Calu3 (cell line): ENCODE measurements around the gene ZNF189. TPM values are rescaled to one million over a fixed set of nuclear protein-coding genes. Genes with fewer than 3 reads are reported as not detected.

ENCODE experiments used
- BruUV-seq: library from RNA; stranded (reverse); fragments of 400-500 nt; replicated peaks from 2 replicates; lab custom pipeline; 2021; lab: Mats Ljungman, UMichigan
- CTCF ChIA-PET: fragments of 300-600 bp; sonication (Branson Sonifier 250); formaldehyde crosslinking; loops from one replicate; lab custom pipeline; 2022; ENCODE audit warnings: antibody characterized with exemption; lab: Charles Lee
- DNase-seq: peaks from one replicate; pipeline ENCODE4 v3.0.0; 2022
- H3K27ac Mint-ChIP-seq: one replicate; pipeline ENCODE4 v1.8.0; 2022; ENCODE audit warnings: mixed read lengths; ENCODE audit not compliant: unreplicated experiment
- H3K27me3 Mint-ChIP-seq: one replicate; pipeline ENCODE4 v1.8.0; 2022; ENCODE audit warnings: mixed read lengths; ENCODE audit not compliant: unreplicated experiment
- H3K36me3 Mint-ChIP-seq: one replicate; pipeline ENCODE4 v1.8.0; 2022; ENCODE audit warnings: mild to moderate bottlenecking, moderate library complexity, mixed read lengths; ENCODE audit not compliant: insufficient read depth, unreplicated experiment
- H3K4me1 Mint-ChIP-seq: one replicate; pipeline ENCODE4 v1.8.0; 2022; ENCODE audit warnings: mild to moderate bottlenecking, low read depth, mixed read lengths; ENCODE audit not compliant: unreplicated experiment
- H3K4me3 Mint-ChIP-seq: one replicate; pipeline ENCODE4 v1.8.0; 2022; ENCODE audit warnings: mild to moderate bottlenecking, low read depth, moderate library complexity, mixed read lengths; ENCODE audit not compliant: unreplicated experiment
- H3K9me3 Mint-ChIP-seq: one replicate; pipeline ENCODE4 v1.8.0; 2022; ENCODE audit warnings: low read depth, mixed read lengths; ENCODE audit not compliant: unreplicated experiment
- intact Hi-C: fragments of 100-400 bp; cut with micrococcal nuclease; formaldehyde crosslinking; loops from one replicate; pipeline ENCODE4 v1.10.0; 2022; ENCODE audit not compliant: unreplicated experiment
- total RNA-seq: library from RNA; stranded (reverse); gene quantifications from 2 replicates; pipeline ENCODE4 v1.2.3, GENCODE V29; 2022
- TF ChIP-seq, protein P1 (sequence below): fragments of 200-600 bp; IDR thresholded peaks from one replicate; pipeline ENCODE4 v1.8.0; 2022; ENCODE audit warnings: antibody characterized with exemption; ENCODE audit not compliant: unreplicated experiment

The ZNF189 gene
- total RNA-seq, 1 experiment from 2014 or later: 20.1 TPM

DNA sequence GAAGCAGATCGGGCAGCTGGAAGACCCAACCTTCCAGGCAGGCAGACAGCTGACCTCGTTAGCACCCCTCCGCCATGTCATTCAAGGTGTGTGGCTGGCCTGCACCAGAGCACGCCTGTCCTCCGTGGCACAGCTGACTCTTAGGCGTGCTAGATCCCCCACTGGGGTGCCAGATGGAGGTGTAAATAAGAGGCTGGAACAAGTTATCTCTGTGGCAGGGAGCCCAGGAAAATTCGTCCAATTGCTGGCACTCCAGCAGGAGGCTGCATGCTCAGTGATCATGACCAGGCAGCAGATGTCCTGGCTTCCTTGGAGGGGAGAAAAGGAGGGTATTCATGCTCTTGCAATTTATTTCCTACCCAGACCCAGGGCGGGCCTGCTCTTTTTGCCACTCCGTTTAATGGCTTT lies 44.7 kb downstream of the ZNF189 start:
- intact Hi-C loops: no loop called here
- TF ChIP-seq, protein P1, sequence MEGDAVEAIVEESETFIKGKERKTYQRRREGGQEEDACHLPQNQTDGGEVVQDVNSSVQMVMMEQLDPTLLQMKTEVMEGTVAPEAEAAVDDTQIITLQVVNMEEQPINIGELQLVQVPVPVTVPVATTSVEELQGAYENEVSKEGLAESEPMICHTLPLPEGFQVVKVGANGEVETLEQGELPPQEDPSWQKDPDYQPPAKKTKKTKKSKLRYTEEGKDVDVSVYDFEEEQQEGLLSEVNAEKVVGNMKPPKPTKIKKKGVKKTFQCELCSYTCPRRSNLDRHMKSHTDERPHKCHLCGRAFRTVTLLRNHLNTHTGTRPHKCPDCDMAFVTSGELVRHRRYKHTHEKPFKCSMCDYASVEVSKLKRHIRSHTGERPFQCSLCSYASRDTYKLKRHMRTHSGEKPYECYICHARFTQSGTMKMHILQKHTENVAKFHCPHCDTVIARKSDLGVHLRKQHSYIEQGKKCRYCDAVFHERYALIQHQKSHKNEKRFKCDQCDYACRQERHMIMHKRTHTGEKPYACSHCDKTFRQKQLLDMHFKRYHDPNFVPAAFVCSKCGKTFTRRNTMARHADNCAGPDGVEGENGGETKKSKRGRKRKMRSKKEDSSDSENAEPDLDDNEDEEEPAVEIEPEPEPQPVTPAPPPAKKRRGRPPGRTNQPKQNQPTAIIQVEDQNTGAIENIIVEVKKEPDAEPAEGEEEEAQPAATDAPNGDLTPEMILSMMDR: no peak
- DNase-seq: no peak
- no peaks in the 10 kb centered on the region for H3K9me3 Mint-ChIP-seq
- peaks cover 21% of the 10 kb centered on the region for H3K4me1 Mint-ChIP-seq
- no peak overlapping the region for H3K4me3 Mint-ChIP-seq
- peaks cover 7% of the 10 kb centered on the region for H3K36me3 Mint-ChIP-seq
- no peak overlapping the region for H3K27ac Mint-ChIP-seq
- H3K27me3 Mint-ChIP-seq: no peaks in the 10 kb centered on the region
- no TSS peak for BruUV-seq
- CTCF ChIA-PET: no interaction called here

- Mint-ChIP-seq H3K4me3 (peak overlapping the region; percentile 70), H3K4me1 (peaks cover 28% of the 10 kb centered on the region), H3K27ac (peak overlapping the region; percentile 95), H3K27me3 (no peaks in the 10 kb centered on the region), H3K36me3 (peaks cover 19% of the 10 kb centered on the region), H3K9me3 (no peaks in the 10 kb centered on the region)
- TF ChIP-seq, protein P1: no peak
- DNase-seq: no peak
- no TSS peak for BruUV-seq
- intact Hi-C loops: loop anchor here (5.0 kb wide), 1 partner anchor 128 kb away; no protein-coding TSS in a partner anchor
- CTCF ChIA-PET: interaction anchor here (0.7 to 1.0 kb wide), 2 partner anchors 57 to 897 kb away, joined by 3 read pairs; no protein-coding TSS in a partner anchor
Observed at GRCh38 chr9:101445353-101446029, 46.8 kb downstream of the ZNF189 start.

GRCh38 chr9:101446732-101447131 lies 48.1 kb downstream of the ZNF189 start:
- CTCF ChIA-PET: no interaction called here
- DNase-seq: no peak
- Mint-ChIP-seq H3K9me3 (peaks cover 2% of the 10 kb centered on the region), H3K4me3 (no peak overlapping the region), H3K27ac (no peak overlapping the region), H3K27me3 (no peaks in the 10 kb centered on the region), H3K4me1 (peaks cover 25% of the 10 kb centered on the region), H3K36me3 (peaks cover 19% of the 10 kb centered on the region)
- TF ChIP-seq, protein P1: no peak
- no TSS peak for BruUV-seq
- intact Hi-C loops: loop anchor here (5.0 kb wide), 1 partner anchor 129 kb away; no protein-coding TSS in a partner anchor

GRCh38 chr9:101448680-101449070 lies 50.0 kb downstream of the ZNF189 start:
- CTCF ChIA-PET: interaction anchor here (0.6 to 1.5 kb wide), 11 partner anchors 10 to 137 kb away, joined by 3 to 21 read pairs (median 5); partner anchors contain the start of genes MRPL50, RNF20 and ZNF189
- H3K36me3 Mint-ChIP-seq: peaks cover 19% of the 10 kb centered on the region
- peaks cover 2% of the 10 kb centered on the region for H3K9me3 Mint-ChIP-seq
- DNase-seq: no peak
- BruUV-seq: no TSS peak
- peaks cover 21% of the 10 kb centered on the region for H3K4me1 Mint-ChIP-seq
- H3K27ac Mint-ChIP-seq: peak overlapping the region; percentile 78
- intact Hi-C loops: loop anchor here (2.0 to 5.0 kb wide), 2 partner anchors 50 to 131 kb away; partner anchors contain the start of genes MRPL50 and ZNF189
- H3K27me3 Mint-ChIP-seq: no peaks in the 10 kb centered on the region
- TF ChIP-seq, protein P1: no peak
- peak overlapping the region; percentile 64 for H3K4me3 Mint-ChIP-seq
